Keratinocyte (primary cell): ENCODE data around the gene MRO. TPM values are rescaled to one million over a fixed set of nuclear protein-coding genes. Genes with fewer than 3 reads are reported as not detected.

Experiments used
- DNase-seq: peaks from one replicate; pipeline ENCODE4 v3.0.0-alpha.2; 2011; ENCODE audit warnings: low read depth, missing footprints, low spot score
- FAIRE-seq: peaks from 2 replicates; lab custom pipeline; 2011; peaks lifted over from hg19 to GRCh38; lab: Jason Lieb, UNC
- H2AFZ ChIP-seq: 2 replicates; pipeline ENCODE4 v1.6.0; 2012; ENCODE audit warnings: low read length, control low read depth, inconsistent platforms; ENCODE audit not compliant: control insufficient read depth
- H3K27ac ChIP-seq: 2 replicates; pipeline ENCODE4 v1.5.1; 2011; ENCODE audit warnings: low read length; ENCODE audit not compliant: control insufficient read depth, insufficient read depth
- H3K27me3 ChIP-seq: 3 replicates; pipeline ENCODE4 v1.6.0; 2011; ENCODE audit warnings: low read length; ENCODE audit not compliant: control insufficient read depth, insufficient read depth; ENCODE audit errors: extremely low read depth
- H3K36me3 ChIP-seq, 2 experiments: 2 replicates in 1 of 2; 3 replicates in 1 of 2; pipeline ENCODE4 v1.5.1; 2011; ENCODE audit warnings: low read length in 2 of 2, mild to moderate bottlenecking in 1 of 2; ENCODE audit not compliant: control insufficient read depth in 2 of 2, insufficient read depth in 2 of 2; ENCODE audit errors: extremely low read depth in 1 of 2
- H3K4me1 ChIP-seq: 3 replicates; pipeline ENCODE4 v1.5.1; 2011; ENCODE audit warnings: low read length; ENCODE audit not compliant: control insufficient read depth, insufficient read depth; ENCODE audit errors: extremely low read depth
- H3K4me2 ChIP-seq: 3 replicates; pipeline ENCODE4 v1.6.0; 2011; ENCODE audit warnings: low read depth, low read length; ENCODE audit not compliant: control insufficient read depth, insufficient read depth; ENCODE audit errors: extremely low read depth
- H3K4me3 ChIP-seq, 3 experiments: fragments of 200-600 bp in 1 of 3; sonication (generic) in 1 of 3; 2 replicates in 2 of 3; 3 replicates in 1 of 3; pipeline ENCODE4 v1.5.1; 2011 to 2016; ENCODE audit warnings: low read length in 3 of 3, mild to moderate bottlenecking in 3 of 3, control low read depth in 2 of 3, inconsistent platforms in 1 of 3, low read depth in 1 of 3, mixed read lengths in 1 of 3, mixed run types in 1 of 3, moderate library complexity in 1 of 3; ENCODE audit not compliant: control insufficient read depth in 2 of 3, insufficient read depth in 2 of 3; ENCODE audit errors: extremely low read depth in 1 of 3
- H3K79me2 ChIP-seq: 2 replicates; pipeline ENCODE4 v1.6.0; 2012; ENCODE audit warnings: low read length; ENCODE audit not compliant: control insufficient read depth, insufficient read depth
- H3K9ac ChIP-seq: 3 replicates; pipeline ENCODE4 v1.6.0; 2011; ENCODE audit warnings: low read length; ENCODE audit not compliant: control insufficient read depth, insufficient read depth; ENCODE audit errors: extremely low read depth
- H3K9me1 ChIP-seq: 3 replicates; pipeline ENCODE4 v1.6.0; 2011; ENCODE audit warnings: low read length; ENCODE audit not compliant: control insufficient read depth, insufficient read depth; ENCODE audit errors: extremely low read depth
- H3K9me3 ChIP-seq: 2 replicates; pipeline ENCODE4 v1.5.1; 2012; ENCODE audit warnings: low read depth, low read length; ENCODE audit not compliant: control insufficient read depth
- H4K20me1 ChIP-seq: 3 replicates; pipeline ENCODE4 v1.6.0; 2011; ENCODE audit warnings: low read length; ENCODE audit not compliant: control insufficient read depth, insufficient read depth; ENCODE audit errors: extremely low read depth
- EZH2 ChIP-seq: IDR thresholded peaks from one replicate; pipeline ENCODE4 v1.6.1; 2012; ENCODE audit warnings: inconsistent platforms, mild to moderate bottlenecking, low read length, moderate library complexity
- dilution Hi-C: fragments of 300-500 bp; cut with MboI; formaldehyde crosslinking; loops from one replicate; pipeline ENCODE4 v1.7.0; 2020; ENCODE audit warnings: low sequenced_read_pairs; ENCODE audit not compliant: extremely low pct_ligation_motif_present
- polyA plus RNA-seq, 5 experiments: library from polyadenylated mRNA; depleted of rRNA in 3 of 5; stranded (reverse) in 3 of 5; stranded (forward) in 1 of 5; unstranded in 1 of 5; fragments of >200 nt; gene quantifications; 1 replicate in 1 of 5; 2 replicates in 3 of 5; 3 replicates in 1 of 5; pipeline versions ENCODE4 v1.2.1 to v1.2.3, GENCODE V29; 2011 to 2012; ENCODE audit warnings: missing spikeins in 2 of 5, low read depth in 1 of 5, low replicate concordance in 1 of 5
- TF ChIP-seq, protein P1 (sequence below), 3 experiments: IDR thresholded peaks in 1 of 3; conservative IDR thresholded peaks in 1 of 3; optimal IDR thresholded peaks in 1 of 3; 2 replicates in 2 of 3; 3 replicates in 1 of 3; pipeline versions ENCODE3 to v1.5.1; 2011; ENCODE audit warnings: low read length in 3 of 3, mild to moderate bottlenecking in 3 of 3, moderate library complexity in 2 of 3, control low read depth in 1 of 3, inconsistent platforms in 1 of 3; ENCODE audit not compliant: insufficient read depth in 2 of 3; ENCODE audit errors: extremely low read depth in 1 of 3

The MRO gene
- polyA plus RNA-seq, 1 donor (not counting 4 experiments of a cell fraction or from before 2014, with no cell fraction given) = not detected

DNA sequence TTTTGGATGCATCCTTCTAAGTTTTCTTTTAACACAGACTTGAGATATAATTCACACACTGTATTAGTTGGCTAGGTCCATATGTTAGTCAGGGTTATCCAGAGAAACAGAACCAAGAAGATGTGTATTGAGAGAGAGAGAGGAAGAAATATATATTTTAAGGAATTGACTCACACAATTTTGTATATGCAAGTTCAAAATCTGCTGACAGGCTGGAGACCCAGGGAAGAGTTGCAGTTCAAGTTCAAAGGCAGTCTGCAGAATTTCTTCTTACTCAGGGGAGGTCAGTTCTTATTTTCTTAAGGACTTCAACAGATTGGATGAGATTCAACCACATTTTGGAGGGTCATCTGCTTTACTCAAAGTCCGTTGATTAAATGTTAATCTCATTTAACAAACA is 23.0 kb upstream of the MRO start:
- Histone ChIP-seq H3K4me3 (no peak overlapping the region), H3K4me2 (no peak overlapping the region), H3K27ac (no peak overlapping the region), H3K4me1 (peaks cover 2% of the 10 kb centered on the region), H3K9me3 (no peaks in the 10 kb centered on the region), H3K79me2 (no peaks in the 10 kb centered on the region), H4K20me1 (no peaks in the 10 kb centered on the region), H3K9ac (no peak overlapping the region), H2AFZ (no peak overlapping the region), H3K36me3 (no peaks in the 10 kb centered on the region), H3K27me3 (no peaks in the 10 kb centered on the region), H3K9me1 (no peaks in the 10 kb centered on the region)
- DNase-seq (no peak), FAIRE-seq (no peak)
- dilution Hi-C loops = no loop called here
- TF ChIP-seq EZH2 = no peak
- TF ChIP-seq, protein P1, sequence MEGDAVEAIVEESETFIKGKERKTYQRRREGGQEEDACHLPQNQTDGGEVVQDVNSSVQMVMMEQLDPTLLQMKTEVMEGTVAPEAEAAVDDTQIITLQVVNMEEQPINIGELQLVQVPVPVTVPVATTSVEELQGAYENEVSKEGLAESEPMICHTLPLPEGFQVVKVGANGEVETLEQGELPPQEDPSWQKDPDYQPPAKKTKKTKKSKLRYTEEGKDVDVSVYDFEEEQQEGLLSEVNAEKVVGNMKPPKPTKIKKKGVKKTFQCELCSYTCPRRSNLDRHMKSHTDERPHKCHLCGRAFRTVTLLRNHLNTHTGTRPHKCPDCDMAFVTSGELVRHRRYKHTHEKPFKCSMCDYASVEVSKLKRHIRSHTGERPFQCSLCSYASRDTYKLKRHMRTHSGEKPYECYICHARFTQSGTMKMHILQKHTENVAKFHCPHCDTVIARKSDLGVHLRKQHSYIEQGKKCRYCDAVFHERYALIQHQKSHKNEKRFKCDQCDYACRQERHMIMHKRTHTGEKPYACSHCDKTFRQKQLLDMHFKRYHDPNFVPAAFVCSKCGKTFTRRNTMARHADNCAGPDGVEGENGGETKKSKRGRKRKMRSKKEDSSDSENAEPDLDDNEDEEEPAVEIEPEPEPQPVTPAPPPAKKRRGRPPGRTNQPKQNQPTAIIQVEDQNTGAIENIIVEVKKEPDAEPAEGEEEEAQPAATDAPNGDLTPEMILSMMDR (optimal IDR thresholded peaks at IDR 0.05 in 1 of 3, IDR thresholded peaks at IDR 0.05 in 1 of 3, conservative IDR thresholded peaks at IDR 0.05 in 1 of 3; ENCODE audit: extremely low read depth in 1 of 3, insufficient read depth in 2 of 3, low read length in 3 of 3) = no peak

DNA sequence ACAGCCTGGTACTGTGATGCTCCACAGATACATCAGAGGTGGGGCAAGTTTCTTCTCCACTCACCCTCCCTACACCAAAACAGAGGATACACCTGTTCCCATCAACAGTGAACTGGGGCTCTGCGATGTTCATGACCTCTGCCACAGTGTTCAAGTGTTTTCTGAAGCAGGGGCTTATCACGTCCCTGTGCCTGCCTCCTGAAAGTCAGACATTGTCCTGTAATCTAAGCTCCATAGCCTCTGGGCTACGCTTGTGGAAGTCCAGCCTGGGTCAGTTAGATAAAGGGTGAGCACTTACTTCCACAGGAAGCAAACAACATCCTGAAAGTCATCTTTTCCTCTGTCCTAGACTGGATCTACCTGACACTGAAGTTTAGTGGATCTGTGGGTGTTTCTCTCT is 20.2 kb upstream of the MRO start:
- no peak overlapping the region for H3K4me3 ChIP-seq
- H3K4me2 ChIP-seq = no peak overlapping the region
- no peak overlapping the region for H2AFZ ChIP-seq
- dilution Hi-C loops = no loop called here
- no peak for DNase-seq
- no peaks in the 10 kb centered on the region for H3K9me1 ChIP-seq
- no peaks in the 10 kb centered on the region for H4K20me1 ChIP-seq
- no peaks in the 10 kb centered on the region for H3K27me3 ChIP-seq
- TF ChIP-seq, protein P1 (optimal IDR thresholded peaks at IDR 0.05 in 1 of 3, IDR thresholded peaks at IDR 0.05 in 1 of 3, conservative IDR thresholded peaks at IDR 0.05 in 1 of 3; ENCODE audit: extremely low read depth in 1 of 3, insufficient read depth in 2 of 3, low read length in 3 of 3) = no peak
- no peak for TF ChIP-seq EZH2
- no peak for FAIRE-seq
- no peaks in the 10 kb centered on the region for H3K9me3 ChIP-seq
- no peak overlapping the region for H3K27ac ChIP-seq
- no peaks in the 10 kb centered on the region for H3K79me2 ChIP-seq
- no peak overlapping the region for H3K9ac ChIP-seq
- no peaks in the 10 kb centered on the region for H3K36me3 ChIP-seq
- peaks cover 14% of the 10 kb centered on the region for H3K4me1 ChIP-seq
